Liver (tissue), 3 donors: ENCODE results near the gene L3MBTL3.

ENCODE experiments used
- EGR1 ChIP-seq, 2 donors: IDR thresholded peaks; 2 replicates each; pipeline ENCODE4 v1.6.1; 2016 to 2018; ENCODE audit warnings: antibody characterized with exemption in 2 of 2, low read depth in 2 of 2
- FOXA1 ChIP-seq: IDR thresholded peaks from 2 replicates; pipeline ENCODE4 v1.6.1; 2016; ENCODE audit warnings: antibody characterized with exemption
- GABPA ChIP-seq, 2 donors: IDR thresholded peaks in 1 of 2; conservative IDR thresholded peaks in 1 of 2; 2 replicates each; pipeline ENCODE4 v1.6.1; 2016; ENCODE audit warnings: antibody characterized with exemption in 2 of 2, mild to moderate bottlenecking in 1 of 2, moderate library complexity in 1 of 2
- HNF4G ChIP-seq: IDR thresholded peaks from 2 replicates; pipeline ENCODE4 v1.6.1; 2016; ENCODE audit warnings: antibody characterized with exemption
- JUND ChIP-seq, 2 donors: IDR thresholded peaks; 2 replicates each; pipeline ENCODE4 v1.6.1; 2016; ENCODE audit warnings: antibody characterized with exemption in 2 of 2
- RAD21 ChIP-seq, 2 donors: IDR thresholded peaks; 2 replicates each; pipeline ENCODE4 v1.6.1; 2016; ENCODE audit warnings: antibody characterized with exemption in 2 of 2, mild to moderate bottlenecking in 2 of 2
- REST ChIP-seq: IDR thresholded peaks from 2 replicates; pipeline ENCODE4 v1.6.1; 2016; ENCODE audit warnings: antibody characterized with exemption, mild to moderate bottlenecking
- SP1 ChIP-seq: IDR thresholded peaks from 2 replicates; pipeline ENCODE4 v1.6.1; 2018; ENCODE audit warnings: antibody characterized with exemption, mild to moderate bottlenecking
- TAF1 ChIP-seq: conservative IDR thresholded peaks from 2 replicates; pipeline ENCODE4 v1.6.1; 2016; ENCODE audit warnings: antibody characterized with exemption, mild to moderate bottlenecking
- YY1 ChIP-seq: IDR thresholded peaks from 2 replicates; pipeline ENCODE4 v1.6.1; 2016; ENCODE audit warnings: antibody characterized with exemption, mild to moderate bottlenecking
- ZBTB33 ChIP-seq: IDR thresholded peaks from 2 replicates; pipeline ENCODE4 v1.6.1; 2016; ENCODE audit warnings: antibody characterized with exemption
- TF ChIP-seq, protein P1 (sequence below): fragments of 150-350 bp; IDR thresholded peaks from 2 replicates; pipeline ENCODE4 v1.5.1; 2017; ENCODE audit warnings: improper control_type of control experiment, low read depth, low read length; ENCODE audit not compliant: missing input control
- TF ChIP-seq, protein P2 (sequence below): IDR thresholded peaks from 2 replicates; pipeline ENCODE4 v1.6.1; 2016; ENCODE audit warnings: antibody characterized with exemption
- donor health status: healthy.
- donor health status: healthy.

- no peak for TF ChIP-seq JUND (IDR thresholded peaks at IDR 0.05)
- TF ChIP-seq TAF1: no peak
- TF ChIP-seq, protein P1, sequence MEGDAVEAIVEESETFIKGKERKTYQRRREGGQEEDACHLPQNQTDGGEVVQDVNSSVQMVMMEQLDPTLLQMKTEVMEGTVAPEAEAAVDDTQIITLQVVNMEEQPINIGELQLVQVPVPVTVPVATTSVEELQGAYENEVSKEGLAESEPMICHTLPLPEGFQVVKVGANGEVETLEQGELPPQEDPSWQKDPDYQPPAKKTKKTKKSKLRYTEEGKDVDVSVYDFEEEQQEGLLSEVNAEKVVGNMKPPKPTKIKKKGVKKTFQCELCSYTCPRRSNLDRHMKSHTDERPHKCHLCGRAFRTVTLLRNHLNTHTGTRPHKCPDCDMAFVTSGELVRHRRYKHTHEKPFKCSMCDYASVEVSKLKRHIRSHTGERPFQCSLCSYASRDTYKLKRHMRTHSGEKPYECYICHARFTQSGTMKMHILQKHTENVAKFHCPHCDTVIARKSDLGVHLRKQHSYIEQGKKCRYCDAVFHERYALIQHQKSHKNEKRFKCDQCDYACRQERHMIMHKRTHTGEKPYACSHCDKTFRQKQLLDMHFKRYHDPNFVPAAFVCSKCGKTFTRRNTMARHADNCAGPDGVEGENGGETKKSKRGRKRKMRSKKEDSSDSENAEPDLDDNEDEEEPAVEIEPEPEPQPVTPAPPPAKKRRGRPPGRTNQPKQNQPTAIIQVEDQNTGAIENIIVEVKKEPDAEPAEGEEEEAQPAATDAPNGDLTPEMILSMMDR: no peak
- no peak for TF ChIP-seq SP1
- TF ChIP-seq EGR1 (IDR thresholded peaks at IDR 0.05; ENCODE audit: low read depth in 2 of 2): no peak
- TF ChIP-seq GABPA (IDR thresholded peaks at IDR 0.05 in 1 of 2, conservative IDR thresholded peaks at IDR 0.05 in 1 of 2): no peak
- TF ChIP-seq REST: no peak
- TF ChIP-seq FOXA1: no peak
- TF ChIP-seq, protein P2, sequence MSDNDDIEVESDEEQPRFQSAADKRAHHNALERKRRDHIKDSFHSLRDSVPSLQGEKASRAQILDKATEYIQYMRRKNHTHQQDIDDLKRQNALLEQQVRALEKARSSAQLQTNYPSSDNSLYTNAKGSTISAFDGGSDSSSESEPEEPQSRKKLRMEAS: no peak
- no peak for TF ChIP-seq HNF4G
- TF ChIP-seq ZBTB33: no peak
- no peak for TF ChIP-seq RAD21 (IDR thresholded peaks at IDR 0.05)
- TF ChIP-seq YY1: no peak
Observed at GRCh38 chr6:129981598-129981997, 36.8 kb upstream of the L3MBTL3 start.
